ENCODE results near the gene MMP15. TPM values are rescaled to one million over a fixed set of nuclear protein-coding genes. Genes with fewer than 3 reads are reported as not detected.
"Not testable (repeated sequence)": the region's sequence is repeated elsewhere in the genome, so short reads cannot be mapped to it uniquely, and the experiment has no call there.

MMP15 gene
- polyA plus RNA-seq, 1 of the 3 experiments (the other 2 are of a cell fraction), result 3.1 TPM

GRCh38 chr16:58074657-58075056, 49.1 kb downstream of the MMP15 start (continued):
- TF ChIP-seq TAF1 (IDR thresholded peaks at IDR 0.05; ENCODE audit: borderline replicate concordance, low read depth, low read length), result no peak

- H4K20me1 ChIP-seq (ENCODE audit: insufficient read depth), result no peaks in the 10 kb centered on the region
- TF ChIP-seq NRF1 (IDR thresholded peaks at IDR 0.05; ENCODE audit: low read depth, low read length), result no peak
- no peak for TF ChIP-seq FOXJ3 (CRISPR knock-in tag; IDR thresholded peaks at IDR 0.05)
- no peak for TF ChIP-seq EP300 (IDR thresholded peaks at IDR 0.05; ENCODE audit: borderline replicate concordance in 1 of 2, low read depth in 1 of 2, low read length in 1 of 2)
- no peak for TF ChIP-seq ELF1 (IDR thresholded peaks at IDR 0.05)
- no peak for TF ChIP-seq IRF3 (IDR thresholded peaks at IDR 0.05; ENCODE audit: low read depth, low read length)
- no peak for TF ChIP-seq TAF1 (IDR thresholded peaks at IDR 0.05; ENCODE audit: borderline replicate concordance, low read depth, low read length)
Observed at GRCh38 chr16:58076514-58076913, 51.0 kb downstream of the MMP15 start.

GRCh38 chr16:58077796-58078195, 52.2 kb downstream of the MMP15 start:
- CTCF ChIA-PET, result interaction anchor here (1.8 kb wide), 1 partner anchor 44 kb away, joined by 3 read pairs; no protein-coding TSS in a partner anchor

More at GRCh38 chr16:58076514-58076913, 51.0 kb downstream of the MMP15 start:
- H3K4me2 ChIP-seq, result no peak overlapping the region
- no peaks in the 10 kb centered on the region for H3K9me2 ChIP-seq
- DNase-seq, result no peak
- no peaks in the 10 kb centered on the region; the same call in 1 of the 2 replicates for H3K9me3 ChIP-seq
- H3K36me3 ChIP-seq (replicated peaks in 1 of 2; ENCODE audit: control insufficient read depth in 1 of 2, insufficient read depth in 2 of 2, low read length in 1 of 2), result no peaks in the 10 kb centered on the region
- H3K4me3 ChIP-seq (ENCODE audit: low read depth in 2 of 2, low read length in 1 of 2), result no peak overlapping the region
- no peaks in the 10 kb centered on the region for H3K27me3 ChIP-seq (ENCODE audit: insufficient read depth)
- H3K4me1 ChIP-seq (ENCODE audit: control insufficient read depth in 1 of 2, insufficient read depth in 2 of 2, low read depth in 1 of 2, low read length in 1 of 2), result no peaks in the 10 kb centered on the region
- ChIA-PET CTCF (interaction anchor here (0.6 to 1.6 kb wide), 2 partner anchors 43 to 134 kb away, joined by 3 read pairs; no protein-coding TSS in a partner anchor), POLR2A (no interaction called here)
- no peaks in the 10 kb centered on the region for H3F3A ChIP-seq (replicated peaks; ENCODE audit: insufficient read depth)
- H3K27ac ChIP-seq (ENCODE audit: low read depth in 2 of 2, low read length in 1 of 2), result no peak overlapping the region
- no peaks in the 10 kb centered on the region for H3K79me2 ChIP-seq (ENCODE audit: insufficient read depth)
- H3K9ac ChIP-seq, result no peak overlapping the region
- no peak overlapping the region for H2AFZ ChIP-seq (ENCODE audit: low read depth)
- 88% methylated on average over 1 of the region's 1 CpG for WGBS (ENCODE audit: low lambda C conversion rate)

GRCh38 chr16:58080657-58081056, 55.1 kb downstream of the MMP15 start:
- H2AFZ ChIP-seq (ENCODE audit: low read depth); H3K27me3 ChIP-seq (ENCODE audit: insufficient read depth); CTCF ChIA-PET; H3K9ac ChIP-seq; H3K79me2 ChIP-seq (ENCODE audit: insufficient read depth); H3K9me3 ChIP-seq; H3K9me2 ChIP-seq; DNase-seq; H4K20me1 ChIP-seq (ENCODE audit: insufficient read depth); H3K4me2 ChIP-seq; H3K4me3 ChIP-seq (ENCODE audit: low read depth in 2 of 2, low read length in 1 of 2); POLR2A ChIA-PET; H3F3A ChIP-seq (replicated peaks; ENCODE audit: insufficient read depth); H3K4me1 ChIP-seq (ENCODE audit: control insufficient read depth in 1 of 2, insufficient read depth in 2 of 2, low read depth in 1 of 2, low read length in 1 of 2); H3K36me3 ChIP-seq (replicated peaks in 1 of 2; ENCODE audit: control insufficient read depth in 1 of 2, insufficient read depth in 2 of 2, low read length in 1 of 2); H3K27ac ChIP-seq (ENCODE audit: low read depth in 2 of 2, low read length in 1 of 2): not testable (repeated sequence)
- 70% methylated on average over 5 of the region's 5 CpGs for WGBS (ENCODE audit: low lambda C conversion rate)

More at GRCh38 chr16:58077796-58078195, 52.2 kb downstream of the MMP15 start:
- POLR2A ChIA-PET, result no interaction called here
- Histone ChIP-seq H3K4me1 (ENCODE audit: control insufficient read depth in 1 of 2, insufficient read depth in 2 of 2, low read depth in 1 of 2, low read length in 1 of 2) (no peaks in the 10 kb centered on the region), H3K9me2 (no peaks in the 10 kb centered on the region), H3K79me2 (ENCODE audit: insufficient read depth) (no peaks in the 10 kb centered on the region), H3K9ac (no peak overlapping the region), H3K9me3 (no peaks in the 10 kb centered on the region; the same call in 1 of the 2 replicates), H4K20me1 (ENCODE audit: insufficient read depth) (no peaks in the 10 kb centered on the region), H3K27ac (ENCODE audit: low read depth in 2 of 2, low read length in 1 of 2) (no peak overlapping the region), H3K4me3 (ENCODE audit: low read depth in 2 of 2, low read length in 1 of 2) (no peak overlapping the region), H3K36me3 (replicated peaks in 1 of 2; ENCODE audit: control insufficient read depth in 1 of 2, insufficient read depth in 2 of 2, low read length in 1 of 2) (no peaks in the 10 kb centered on the region), H3F3A (replicated peaks; ENCODE audit: insufficient read depth) (no peaks in the 10 kb centered on the region), H3K4me2 (no peak overlapping the region), H2AFZ (ENCODE audit: low read depth) (no peak overlapping the region), H3K27me3 (ENCODE audit: insufficient read depth) (no peaks in the 10 kb centered on the region)
- DNase-seq, result no peak
- WGBS (ENCODE audit: low lambda C conversion rate), result 52% methylated on average over 8 of the region's 8 CpGs
- no peak for TF ChIP-seq YY1 (IDR thresholded peaks at IDR 0.05; ENCODE audit: low read depth)
- TF ChIP-seq MXI1 (IDR thresholded peaks at IDR 0.05; ENCODE audit: low read depth, low read length), result no peak
- TF ChIP-seq SIN3A (IDR thresholded peaks at IDR 0.05; ENCODE audit: borderline replicate concordance, low read depth, low read length), result no peak
- no peak for TF ChIP-seq SMC3 (IDR thresholded peaks at IDR 0.05; ENCODE audit: low read depth, low read length)
- no peak for TF ChIP-seq RAD21 (IDR thresholded peaks at IDR 0.05; ENCODE audit: low read length)
- TF ChIP-seq RXRA (IDR thresholded peaks at IDR 0.05; ENCODE audit: borderline replicate concordance, low read depth), result no peak
- no peak for TF ChIP-seq FOXM1 (IDR thresholded peaks at IDR 0.05; ENCODE audit: low read depth)
- no peak for TF ChIP-seq FOXJ3 (CRISPR knock-in tag; IDR thresholded peaks at IDR 0.05)
- TF ChIP-seq USF1 (IDR thresholded peaks at IDR 0.05; ENCODE audit: borderline replicate concordance, low read depth), result no peak
- no peak for TF ChIP-seq TCF12 (IDR thresholded peaks at IDR 0.05)
- TF ChIP-seq GABPA (IDR thresholded peaks at IDR 0.05; ENCODE audit: low read depth), result no peak
- TF ChIP-seq TAF1 (IDR thresholded peaks at IDR 0.05; ENCODE audit: borderline replicate concordance, low read depth, low read length), result no peak
- TF ChIP-seq MEF2A (IDR thresholded peaks at IDR 0.05; ENCODE audit: borderline replicate concordance, low read depth), result no peak
- TF ChIP-seq EZH2phosphoT487 (IDR thresholded peaks at IDR 0.05; ENCODE audit: borderline replicate concordance, low read depth), result no peak
- no peak for TF ChIP-seq RCOR1 (IDR thresholded peaks at IDR 0.05; ENCODE audit: low read length)
- no peak for TF ChIP-seq USF2 (IDR thresholded peaks at IDR 0.05; ENCODE audit: borderline replicate concordance, low read depth, low read length)
